D341Med (cell line): ENCODE measurements around the gene FGFR2.

Experiments
- DNase-seq: peaks from one replicate; pipeline ENCODE4 v3.0.0; 2012; ENCODE audit warnings: low spot score

FGFR2 gene

GRCh38 chr10:121610798-121611323, 12.6 kb upstream of the FGFR2 start:
- no peak for DNase-seq

- no peak for DNase-seq
Measured at GRCh38 chr10:121609426-121610380, 11.5 kb upstream of the FGFR2 start.

GRCh38 chr10:121608469-121609190, 10.4 kb upstream of the FGFR2 start:
- DNase-seq: peak; percentile 88

- DNase-seq: no peak
Measured at GRCh38 chr10:121607310-121608055, 9.2 kb upstream of the FGFR2 start.

GRCh38 chr10:121605708-121606107, 7.5 kb upstream of the FGFR2 start:
- DNase-seq: no peak

GRCh38 chr10:121601458-121601857, 3.2 kb upstream of the FGFR2 start:
- DNase-seq: no peak

GRCh38 chr10:121600611-121601010, 2.4 kb upstream of the FGFR2 start:
- DNase-seq: no peak

GRCh38 chr10:121599947-121600346, 1.7 kb upstream of the FGFR2 start:
- DNase-seq: no peak

GRCh38 chr10:121597504-121598262, 561 bp downstream of the FGFR2 start:
- DNase-seq: peak; percentile 43

GRCh38 chr10:121596689-121597503, 1.3 kb downstream of the FGFR2 start:
- peak; percentile 58 for DNase-seq

- peak; percentile 49 for DNase-seq
Measured at GRCh38 chr10:121595806-121596688, 2.2 kb downstream of the FGFR2 start.

GRCh38 chr10:121595351-121595805, 2.9 kb downstream of the FGFR2 start:
- DNase-seq: no peak

- no peak for DNase-seq
Measured at GRCh38 chr10:121594623-121595350, 3.5 kb downstream of the FGFR2 start.

GRCh38 chr10:121594076-121594475, 4.2 kb downstream of the FGFR2 start:
- DNase-seq: no peak

GRCh38 chr10:121593281-121594075, 4.8 kb downstream of the FGFR2 start:
- no peak for DNase-seq

- no peak for DNase-seq
Measured at GRCh38 chr10:121592155-121592890, 5.9 kb downstream of the FGFR2 start.

GRCh38 chr10:121591186-121591585, 7.1 kb downstream of the FGFR2 start:
- no peak for DNase-seq
